Naive thymus-derived CD4-positive, alpha-beta T cell (primary cell): ENCODE data around the gene CHTF8. TPM values are rescaled to one million over a fixed set of nuclear protein-coding genes. Genes with fewer than 3 reads are reported as not detected.

Experiments
- ATAC-seq: fragments of 150-1000 bp; cut with Tn5 transposase; 2 replicates; pipeline ENCODE4 v1.10.0; 2021; ENCODE audit warnings: mild to moderate bottlenecking, moderate library complexity
- CTCF ChIA-PET: fragments of 350-600 bp; sonication (Branson Sonifier 250); formaldehyde crosslinking; loops from one replicate; lab custom pipeline; 2021; ENCODE audit warnings: antibody characterized with exemption; lab: Charles Lee
- POLR2A ChIA-PET: fragments of 350-600 bp; sonication (Branson Sonifier 250); formaldehyde crosslinking; loops from one replicate; lab custom pipeline; 2021; ENCODE audit warnings: antibody characterized with exemption, inconsistent platforms; lab: Charles Lee
- DNase-seq, 9 donors: peaks; one replicate each; pipeline versions ENCODE4 v3.0.0 to v3.0.0-alpha.2; 2020 to 2022; ENCODE audit warnings: mixed read lengths in 1 of 9
- H3K27ac ChIP-seq: one replicate; pipeline ENCODE4 v1.7.0; 2013; ENCODE audit warnings: mild to moderate bottlenecking, low read depth, low read length, moderate library complexity
- H3K27me3 ChIP-seq, 2 donors: one replicate each; pipeline ENCODE4 v1.7.0; 2013; ENCODE audit warnings: low read length in 2 of 2, mild to moderate bottlenecking in 2 of 2, moderate library complexity in 2 of 2; ENCODE audit not compliant: control insufficient read depth in 2 of 2, insufficient read depth in 2 of 2
- H3K36me3 ChIP-seq, 3 experiments: 1 replicate in 2 of 3; 2 replicates in 1 of 3; pipeline ENCODE4 v1.7.0; 2013; ENCODE audit warnings: low read length in 3 of 3, mild to moderate bottlenecking in 3 of 3, moderate library complexity in 1 of 3; ENCODE audit not compliant: insufficient read depth in 3 of 3, control insufficient read depth in 2 of 3
- H3K4me1 ChIP-seq, 2 donors: one replicate each; pipeline ENCODE4 v1.7.0; 2013; ENCODE audit warnings: low read length in 2 of 2, mild to moderate bottlenecking in 2 of 2, moderate library complexity in 1 of 2; ENCODE audit not compliant: control insufficient read depth in 2 of 2, insufficient read depth in 2 of 2
- H3K4me3 ChIP-seq: 2 replicates; pipeline ENCODE4 v1.7.0; 2013; ENCODE audit warnings: mild to moderate bottlenecking, low read length
- H3K9me3 ChIP-seq, 3 experiments: 1 replicate in 2 of 3; 2 replicates in 1 of 3; pipeline ENCODE4 v1.7.0; 2013; ENCODE audit warnings: low read length in 3 of 3; ENCODE audit not compliant: control insufficient read depth in 2 of 3
- H3K27ac Mint-ChIP-seq, 9 donors: one replicate each; pipeline ENCODE4 v1.8.0; 2020 to 2022; ENCODE audit warnings: mixed read lengths in 9 of 9, mild to moderate bottlenecking in 8 of 9, moderate library complexity in 5 of 9, inconsistent platforms in 2 of 9
- H3K27me3 Mint-ChIP-seq, 5 donors: one replicate each; pipeline ENCODE4 v1.8.0; 2021 to 2022; ENCODE audit warnings: mixed read lengths in 5 of 5, mild to moderate bottlenecking in 1 of 5
- H3K36me3 Mint-ChIP-seq, 5 donors: one replicate each; pipeline ENCODE4 v1.8.0; 2020 to 2022; ENCODE audit warnings: mixed read lengths in 5 of 5, mild to moderate bottlenecking in 3 of 5, inconsistent platforms in 1 of 5
- H3K4me1 Mint-ChIP-seq, 7 donors: one replicate each; pipeline ENCODE4 v1.8.0; 2020 to 2022; ENCODE audit warnings: mixed read lengths in 7 of 7, mild to moderate bottlenecking in 3 of 7, inconsistent platforms in 1 of 7
- H3K4me3 Mint-ChIP-seq, 10 donors: one replicate each; pipeline ENCODE4 v1.8.0; 2020 to 2022; ENCODE audit warnings: mild to moderate bottlenecking in 10 of 10, mixed read lengths in 10 of 10, moderate library complexity in 6 of 10, inconsistent platforms in 2 of 10
- H3K9me3 Mint-ChIP-seq, 11 donors: one replicate each; pipeline ENCODE4 v1.8.0; 2020 to 2022; ENCODE audit warnings: mixed read lengths in 11 of 11, mild to moderate bottlenecking in 4 of 11, inconsistent platforms in 1 of 11, moderate library complexity in 1 of 11
- intact Hi-C, 2 donors: fragments of 100-400 bp; cut with micrococcal nuclease; formaldehyde crosslinking; loops; one replicate each; pipeline ENCODE4 v1.15.1; 2023
- polyA plus RNA-seq, 2 donors: library from polyadenylated mRNA; unstranded; fragments of 300-500 nt; fragmentation: Illumina TruSeq; gene quantifications; one replicate each; pipeline ENCODE4 v1.2.3, GENCODE V29; 2021
- total RNA-seq, 6 experiments: library from RNA in 5 of 6; stranded (reverse) in 5 of 6; gene quantifications; 1 replicate in 5 of 6; 2 replicates in 1 of 6; pipeline ENCODE4 v1.2.3 and lab custom pipeline; 2021 to 2026

Gene CHTF8
- total and polyA plus RNA-seq, 7 experiments from 2014 or later = 53.3 to 210 (median 141) TPM

DNA sequence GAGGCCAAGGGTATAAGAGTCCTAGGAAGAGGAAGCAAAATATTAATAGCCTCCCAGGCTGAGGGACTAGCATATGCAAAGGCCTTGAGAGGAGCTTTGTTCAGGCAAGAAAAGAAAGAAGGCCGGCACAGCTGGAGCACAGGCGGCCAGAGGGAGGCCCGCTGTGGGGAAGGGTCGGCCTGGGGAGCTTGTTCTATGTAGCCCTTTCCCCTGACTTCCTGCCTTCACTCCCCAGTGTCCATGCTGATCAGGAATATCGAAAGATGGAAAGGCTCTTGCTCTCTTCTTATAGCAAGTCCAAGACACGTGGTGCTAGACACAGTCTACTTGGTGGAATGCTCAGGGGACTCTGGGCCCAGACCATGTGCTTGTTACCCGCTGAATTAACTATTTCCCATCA is 54.3 kb downstream of the CHTF8 start:
- no peaks in the 10 kb centered on the region for H3K27me3 Mint-ChIP-seq
- Histone ChIP-seq H3K27me3 (no peaks in the 10 kb centered on the region), H3K4me1 (no peaks in the 10 kb centered on the region), H3K9me3 (no peaks in the 10 kb centered on the region), H3K36me3 (no peaks in the 10 kb centered on the region), H3K4me3 (no peak overlapping the region), H3K27ac (no peak overlapping the region)
- intact Hi-C loops = no loop called here
- H3K9me3 Mint-ChIP-seq = no peaks in the 10 kb centered on the region
- H3K4me3 Mint-ChIP-seq = no peak overlapping the region
- no peaks in the 10 kb centered on the region for H3K4me1 Mint-ChIP-seq
- ATAC-seq (no peak), DNase-seq (no peak)
- H3K27ac Mint-ChIP-seq = no peak overlapping the region
- ChIA-PET CTCF (no interaction called here), POLR2A (no interaction called here)
- no peaks in the 10 kb centered on the region for H3K36me3 Mint-ChIP-seq

DNA sequence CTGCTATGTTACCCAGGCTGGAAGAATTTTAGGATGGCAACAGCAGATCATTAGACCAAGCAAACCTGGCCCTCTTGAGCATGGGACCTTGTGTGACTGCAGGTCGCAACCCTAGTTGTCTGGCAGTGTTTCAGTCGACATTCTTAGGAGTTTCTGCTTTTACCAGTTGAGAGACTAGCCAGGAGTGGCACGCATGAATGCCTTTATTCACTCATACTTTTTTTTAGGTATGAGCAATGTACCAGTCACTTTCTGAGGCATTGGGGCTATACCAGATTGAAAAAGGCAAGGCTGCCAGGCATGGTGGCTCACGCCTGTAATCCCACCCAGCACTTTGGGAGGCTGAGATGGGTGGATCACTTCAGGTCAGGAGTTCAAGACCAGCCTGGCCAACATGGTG is 55.1 kb downstream of the CHTF8 start:
- H3K4me3 ChIP-seq = no peak overlapping the region
- ATAC-seq (no peak), DNase-seq (no peak)
- H3K36me3 Mint-ChIP-seq = no peaks in the 10 kb centered on the region
- no peaks in the 10 kb centered on the region for H3K9me3 ChIP-seq
- H3K36me3 ChIP-seq = no peaks in the 10 kb centered on the region
- H3K4me1 ChIP-seq = no peaks in the 10 kb centered on the region
- no peaks in the 10 kb centered on the region for H3K27me3 Mint-ChIP-seq
- ChIA-PET CTCF (no interaction called here), POLR2A (no interaction called here)
- no peak overlapping the region for H3K4me3 Mint-ChIP-seq
- intact Hi-C loops = no loop called here
- H3K27ac ChIP-seq = no peak overlapping the region
- no peaks in the 10 kb centered on the region for H3K27me3 ChIP-seq
- H3K4me1 Mint-ChIP-seq = no peaks in the 10 kb centered on the region
- H3K9me3 Mint-ChIP-seq = no peaks in the 10 kb centered on the region
- H3K27ac Mint-ChIP-seq = no peak overlapping the region

DNA sequence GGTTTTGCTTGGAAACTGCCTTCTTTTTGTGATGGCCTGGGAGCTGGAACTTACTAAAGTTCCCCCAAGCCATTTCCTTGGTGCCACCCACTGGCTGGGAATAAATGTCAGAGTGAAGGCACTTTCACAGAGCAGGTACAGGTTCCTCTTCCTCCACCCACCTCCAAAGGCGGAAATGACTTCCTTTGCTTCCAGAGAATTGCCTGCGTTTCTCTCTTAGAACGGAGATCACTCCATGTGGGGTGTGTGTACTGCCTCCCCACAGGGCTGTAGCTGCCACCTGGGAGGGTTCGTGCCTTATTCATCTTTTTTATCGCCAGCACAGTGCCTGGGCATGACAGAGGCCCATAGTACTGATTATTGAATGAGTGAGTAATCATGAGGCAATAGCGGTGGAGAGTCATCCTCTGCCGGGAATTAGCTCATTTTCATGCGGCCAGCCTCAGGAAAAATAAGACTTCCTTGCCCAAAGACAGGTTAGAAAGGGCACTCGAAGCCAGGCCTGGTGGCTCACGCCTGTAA is 59.1 kb downstream of the CHTF8 start:
- DNase-seq = no peak
- peaks cover 0 to 17% (median 0%) of the 10 kb centered on the region in 5 donors for H3K36me3 Mint-ChIP-seq
- H3K4me3 ChIP-seq = no peak overlapping the region
- no peaks in the 10 kb centered on the region for H3K4me1 ChIP-seq
- no peaks in the 10 kb centered on the region for H3K9me3 ChIP-seq
- no peaks in the 10 kb centered on the region for H3K9me3 Mint-ChIP-seq
- H3K4me3 Mint-ChIP-seq = no peak overlapping the region
- H3K27ac ChIP-seq = no peak overlapping the region
- intact Hi-C loops = no loop called here
- H3K27me3 ChIP-seq = no peaks in the 10 kb centered on the region
- H3K4me1 Mint-ChIP-seq = peaks cover 0 to 4% (median 0%) of the 10 kb centered on the region in 7 donors
- CTCF ChIA-PET = no interaction called here
- H3K27me3 Mint-ChIP-seq = no peaks in the 10 kb centered on the region
- ATAC-seq = no peak
- no peaks in the 10 kb centered on the region for H3K36me3 ChIP-seq
- POLR2A ChIA-PET = no interaction called here
- no peak overlapping the region for H3K27ac Mint-ChIP-seq

DNA sequence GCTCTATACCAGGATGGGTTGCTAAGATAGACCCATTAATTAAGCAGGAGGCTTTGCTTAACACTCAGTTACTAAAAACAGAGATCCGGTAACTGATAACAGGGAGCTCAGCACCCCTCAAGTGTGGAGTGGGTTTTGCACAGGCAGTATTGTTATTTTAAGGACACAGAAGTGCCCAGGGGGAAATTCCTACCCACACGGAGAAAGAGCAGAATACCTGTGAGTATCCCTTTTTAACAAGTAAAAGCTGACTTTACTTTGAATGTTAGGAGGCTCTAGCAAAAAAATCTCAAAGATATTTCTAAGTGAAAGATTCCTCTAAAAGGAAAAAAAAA is 59.8 kb downstream of the CHTF8 start:
- no peaks in the 10 kb centered on the region for H3K4me1 ChIP-seq
- H3K9me3 Mint-ChIP-seq = no peaks in the 10 kb centered on the region
- H3K4me3 ChIP-seq = no peak overlapping the region
- CTCF ChIA-PET = no interaction called here
- peaks cover 0 to 4% (median 0%) of the 10 kb centered on the region in 7 donors for H3K4me1 Mint-ChIP-seq
- intact Hi-C loops = no loop called here
- H3K27ac ChIP-seq = no peak overlapping the region
- POLR2A ChIA-PET = no interaction called here
- no peak overlapping the region for H3K27ac Mint-ChIP-seq
- no peak for DNase-seq
- H3K9me3 ChIP-seq = no peaks in the 10 kb centered on the region
- H3K36me3 Mint-ChIP-seq = peaks cover 0 to 20% (median 0%) of the 10 kb centered on the region in 5 donors
- H3K36me3 ChIP-seq = no peaks in the 10 kb centered on the region
- ATAC-seq = no peak
- no peak overlapping the region for H3K4me3 Mint-ChIP-seq
- no peaks in the 10 kb centered on the region for H3K27me3 Mint-ChIP-seq
- H3K27me3 ChIP-seq = no peaks in the 10 kb centered on the region

DNA sequence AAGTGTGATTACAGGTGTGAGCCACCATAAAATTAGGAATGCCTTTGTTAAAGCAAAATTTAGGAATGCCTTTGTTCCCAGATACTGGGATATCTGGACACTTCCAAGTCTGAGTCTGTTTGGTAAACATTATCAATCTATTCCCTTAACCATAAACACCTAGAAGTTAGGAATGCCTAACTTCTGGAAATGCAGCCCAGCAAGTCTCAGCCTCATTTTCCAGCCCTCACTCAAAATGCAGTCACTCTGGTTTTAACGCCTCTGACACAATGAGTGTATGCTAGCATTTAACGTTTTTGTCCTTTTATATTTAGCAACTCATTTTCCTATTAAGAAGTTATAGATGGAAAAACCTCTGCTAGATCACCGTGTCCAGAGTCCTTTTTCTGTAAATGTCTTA is 61.4 kb downstream of the CHTF8 start:
- Mint-ChIP-seq H3K36me3 (peaks cover 0 to 21% (median 2%) of the 10 kb centered on the region in 5 donors), H3K9me3 (no peaks in the 10 kb centered on the region), H3K4me1 (peaks cover 0 to 4% (median 0%) of the 10 kb centered on the region in 7 donors), H3K27ac (no peak overlapping the region), H3K4me3 (no peak overlapping the region), H3K27me3 (no peaks in the 10 kb centered on the region)
- Histone ChIP-seq H3K4me1 (no peaks in the 10 kb centered on the region), H3K27ac (no peak overlapping the region), H3K4me3 (no peak overlapping the region), H3K36me3 (no peaks in the 10 kb centered on the region), H3K9me3 (no peaks in the 10 kb centered on the region), H3K27me3 (no peaks in the 10 kb centered on the region)
- intact Hi-C loops = no loop called here
- ChIA-PET CTCF (no interaction called here), POLR2A (no interaction called here)
- no peak for DNase-seq
- ATAC-seq = no peak

DNA sequence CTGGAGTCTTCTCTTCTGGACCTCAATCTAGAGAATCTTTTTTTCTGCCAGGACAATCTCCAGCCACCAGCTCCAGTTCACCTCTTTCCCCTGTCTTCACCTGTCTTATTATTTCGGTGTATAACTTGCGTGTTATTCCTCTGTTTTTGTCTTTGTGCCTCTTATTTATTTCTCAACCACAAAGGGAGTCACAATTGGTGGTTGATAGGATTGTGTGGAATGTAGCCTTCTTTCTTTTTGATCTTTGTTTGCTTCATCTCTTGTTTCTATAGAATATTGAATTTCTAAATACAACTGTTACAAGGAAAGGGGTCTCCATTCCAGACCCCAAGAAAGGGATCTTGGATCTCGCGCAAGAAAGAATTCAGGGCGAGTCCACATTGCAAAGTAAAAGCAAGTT is 62.9 kb downstream of the CHTF8 start:
- CTCF ChIA-PET = no interaction called here
- Mint-ChIP-seq H3K9me3 (no peaks in the 10 kb centered on the region), H3K27ac (no peak overlapping the region), H3K4me3 (no peak overlapping the region), H3K27me3 (no peaks in the 10 kb centered on the region), H3K4me1 (peaks cover 0 to 4% (median 0%) of the 10 kb centered on the region in 7 donors), H3K36me3 (peaks cover 0 to 32% (median 4%) of the 10 kb centered on the region in 5 donors)
- no peak for ATAC-seq
- H3K9me3 ChIP-seq = no peaks in the 10 kb centered on the region
- no peak overlapping the region for H3K4me3 ChIP-seq
- H3K27ac ChIP-seq = no peak overlapping the region
- no peaks in the 10 kb centered on the region for H3K4me1 ChIP-seq
- no peaks in the 10 kb centered on the region for H3K27me3 ChIP-seq
- DNase-seq = no peak
- POLR2A ChIA-PET = interaction anchor here (1.0 kb wide), 1 partner anchor 13 kb away, joined by 3 read pairs; no protein-coding TSS in a partner anchor
- intact Hi-C loops = no loop called here
- no peaks in the 10 kb centered on the region for H3K36me3 ChIP-seq
